GM18499 (cell line): ENCODE data around the gene TTC24.

Experiments used
- ATAC-seq: cut with Tn5 transposase; IDR thresholded peaks from one replicate; pipeline ENCODE4 v1.9.1; 2021; ENCODE audit warnings: moderate number of reproducible peaks; ENCODE audit not compliant: insufficient read depth, unreplicated experiment

Gene TTC24

GRCh38 chr1:156553860-156554485 is 25.6 kb upstream of the TTC24 start:
- ATAC-seq: no peak

- no peak for ATAC-seq
Observed at GRCh38 chr1:156554971-156555370, 24.6 kb upstream of the TTC24 start.

DNA sequence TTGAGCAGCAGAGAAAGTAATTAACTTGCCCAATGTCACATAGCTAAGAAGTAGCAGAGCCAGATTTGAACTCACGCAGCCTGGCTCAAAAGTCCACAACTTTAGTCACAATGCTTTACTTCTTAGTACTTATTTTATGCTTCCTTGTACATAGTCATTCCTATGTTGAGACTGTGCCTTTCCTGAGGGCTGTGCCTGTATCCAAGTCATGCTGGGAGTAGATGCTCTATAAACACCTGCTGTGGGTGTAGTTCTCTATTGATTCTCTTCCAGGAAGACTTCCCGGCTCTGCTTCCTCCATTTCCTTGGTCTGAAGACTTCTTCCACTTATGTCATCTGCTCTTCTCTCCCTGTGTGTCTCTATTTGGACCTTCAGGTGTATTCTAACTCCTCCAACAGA is 23.8 kb upstream of the TTC24 start:
- ATAC-seq: no peak

DNA sequence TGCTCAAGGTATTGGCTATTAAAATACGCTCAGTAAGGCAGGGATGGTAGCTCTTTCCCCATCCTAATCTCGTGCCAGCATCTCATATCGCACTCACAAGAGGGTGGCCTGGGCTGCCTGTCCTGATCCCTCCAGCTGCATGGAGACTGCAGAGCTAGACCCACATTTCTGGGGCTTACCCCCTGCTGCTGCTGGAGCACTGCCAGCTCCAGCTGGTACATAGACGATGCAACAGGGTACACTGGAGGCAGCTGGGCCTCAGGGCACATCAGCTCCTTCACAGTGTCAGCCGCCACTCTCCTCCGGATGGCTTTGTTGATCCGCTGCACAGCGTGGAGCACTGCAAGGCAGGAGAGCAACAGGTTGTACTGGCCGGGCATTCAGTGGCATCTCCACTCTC is 23.2 kb upstream of the TTC24 start:
- no peak for ATAC-seq

GRCh38 chr1:156559086-156559796 is 20.3 kb upstream of the TTC24 start:
- ATAC-seq: no peak

GRCh38 chr1:156559797-156560385 is 19.6 kb upstream of the TTC24 start:
- ATAC-seq: no peak

DNA sequence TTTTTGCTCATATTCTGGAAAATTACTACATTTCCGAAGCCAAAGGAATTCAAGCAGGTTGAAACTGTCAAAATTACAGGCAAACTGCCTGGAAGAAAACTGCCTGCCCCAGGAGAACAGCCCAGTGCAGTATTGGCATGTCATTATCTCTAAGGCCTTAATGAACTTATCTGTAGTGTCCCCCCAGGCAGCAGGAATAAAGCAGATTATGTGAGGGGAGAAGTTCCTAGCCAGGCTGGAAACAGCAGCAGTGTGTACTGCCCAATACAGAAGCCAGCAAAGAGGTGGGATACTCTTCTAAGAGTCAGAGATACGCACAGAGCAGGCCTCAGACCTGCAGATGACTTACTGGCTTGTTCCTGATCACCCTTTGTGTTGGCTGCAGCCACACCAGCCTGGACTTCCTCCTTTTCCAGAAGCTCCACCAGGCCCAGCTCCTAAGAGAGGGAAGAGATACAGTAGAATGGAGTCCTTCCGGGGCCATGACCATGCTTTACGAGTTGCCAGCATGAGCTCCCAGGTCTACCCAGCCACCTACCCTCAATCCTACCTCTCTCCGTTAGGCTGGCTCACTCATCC is 18.8 kb upstream of the TTC24 start:
- ATAC-seq: no peak

DNA sequence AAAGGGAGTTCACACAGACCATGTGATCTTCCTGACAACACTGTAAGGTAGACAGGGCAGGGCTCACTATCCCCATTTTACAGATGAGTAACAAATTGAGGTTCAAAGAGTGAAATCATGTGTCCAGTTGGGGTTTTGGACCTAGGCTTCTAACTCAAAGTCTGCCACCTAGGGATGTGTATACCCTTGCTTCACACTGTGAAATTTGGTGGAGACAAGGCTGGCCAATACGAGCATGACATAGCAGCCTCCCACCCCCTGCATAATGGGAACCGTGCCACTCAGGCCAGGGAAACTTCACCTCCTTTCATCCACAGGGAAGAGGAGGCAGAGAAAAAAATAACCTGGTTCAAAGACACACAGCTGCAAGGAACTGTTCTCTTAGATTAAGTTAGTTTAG is 14.0 kb upstream of the TTC24 start:
- ATAC-seq: no peak

GRCh38 chr1:156566436-156566835 is 13.1 kb upstream of the TTC24 start:
- ATAC-seq: no peak

GRCh38 chr1:156571261-156571852 is 8.2 kb upstream of the TTC24 start:
- no peak for ATAC-seq

DNA sequence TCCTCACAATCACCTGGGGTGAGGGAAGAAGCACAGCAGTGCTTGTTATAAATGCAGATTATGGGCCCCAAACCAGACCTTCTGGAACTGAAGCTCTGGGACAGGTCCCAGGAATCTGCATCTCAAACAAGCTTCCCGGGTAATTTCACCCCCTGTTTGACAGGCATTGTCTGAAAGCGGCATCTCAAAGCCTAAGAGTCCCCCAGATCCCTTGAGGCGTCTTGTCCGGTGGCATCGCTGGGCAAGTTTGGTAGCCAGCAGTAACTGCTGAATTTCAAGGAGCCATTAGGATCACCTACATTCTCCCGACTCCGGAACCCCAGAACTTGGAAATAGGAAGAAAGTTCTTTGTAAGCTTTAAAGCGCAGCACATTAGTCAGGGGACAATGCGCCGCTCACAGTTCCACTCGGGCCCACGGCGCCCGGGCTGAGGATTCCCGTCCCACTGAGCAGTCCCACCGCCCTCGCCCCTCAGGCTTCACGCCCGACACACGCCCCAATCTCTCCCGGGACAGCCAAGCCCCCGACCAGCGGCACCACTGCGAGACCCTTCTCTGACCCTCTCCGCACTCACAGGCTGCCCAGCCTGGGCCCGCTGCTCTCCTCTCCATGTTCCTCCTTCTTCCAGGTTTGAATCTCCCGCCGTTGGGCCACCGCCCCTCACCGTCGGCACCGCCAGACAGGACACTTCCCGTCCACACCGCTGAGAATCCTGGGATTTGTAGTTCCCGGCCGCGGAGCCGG is 7.4 kb upstream of the TTC24 start, which contains the start of gene IQGAP3:
TSS of gene IQGAP3 (minus strand) at position 647 of the 744 bp plus-strand sequence. CDS start at position 611, 36 bp downstream.
- no peak for ATAC-seq

- no peak for ATAC-seq
Observed at GRCh38 chr1:156572663-156573018, 6.9 kb upstream of the TTC24 start.

- no peak for ATAC-seq
Observed at GRCh38 chr1:156574039-156574633, 5.4 kb upstream of the TTC24 start.

DNA sequence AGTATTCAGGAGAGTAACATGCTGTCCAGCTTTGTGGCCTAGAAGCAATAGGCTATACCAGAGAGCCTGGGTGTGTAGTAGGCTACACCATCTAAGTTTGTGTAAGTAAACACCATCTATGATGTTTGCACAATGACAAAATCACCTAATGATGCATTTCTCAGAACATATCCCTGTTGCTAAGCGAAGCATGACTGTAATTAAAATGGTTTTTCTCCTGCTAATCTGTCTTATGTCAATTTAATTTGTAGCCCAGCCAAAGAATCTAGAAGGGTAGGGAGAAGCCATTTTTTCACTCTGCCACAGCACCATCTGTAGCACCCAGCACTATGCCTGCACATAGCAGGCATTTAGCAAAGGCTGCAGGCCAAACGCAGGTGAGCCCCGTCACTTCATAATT is 2.0 kb upstream of the TTC24 start:
- ATAC-seq: no peak

GRCh38 chr1:156578055-156578454 is 1.5 kb upstream of the TTC24 start:
- ATAC-seq: no peak

- ATAC-seq: no peak
Observed at GRCh38 chr1:156581661-156582387, 2.3 kb downstream of the TTC24 start.

DNA sequence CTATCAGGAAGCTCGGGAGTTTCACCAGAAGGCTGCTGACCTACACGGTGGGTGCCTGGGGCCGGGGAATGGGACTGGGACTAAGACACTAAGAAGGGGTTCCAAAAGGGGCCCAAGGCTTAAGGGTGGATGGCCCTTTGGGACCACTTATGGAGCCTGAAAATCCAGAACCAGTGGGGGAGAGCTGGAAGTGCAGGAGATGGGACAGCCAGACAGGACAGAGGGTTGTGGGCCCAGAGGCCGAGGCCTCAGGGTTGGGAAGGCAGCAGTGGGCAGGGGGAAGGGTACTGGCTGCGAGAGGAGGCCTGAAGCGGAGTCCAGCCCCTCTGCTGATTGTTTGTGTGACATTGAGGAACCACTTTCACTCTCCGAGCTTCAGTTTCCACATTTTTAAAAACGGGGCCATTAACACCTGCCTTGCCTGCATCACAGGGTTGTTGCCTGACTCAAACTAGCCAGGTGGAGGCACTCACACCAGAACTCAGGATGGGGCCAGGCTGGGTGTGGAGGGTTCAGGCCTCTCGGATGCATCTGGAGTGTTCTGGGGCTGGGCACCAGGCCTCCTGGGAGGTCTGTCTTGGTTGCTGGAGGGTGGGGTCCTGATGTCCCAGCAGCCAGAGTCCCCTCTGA is 3.0 kb downstream of the TTC24 start:
- ATAC-seq: no peak

DNA sequence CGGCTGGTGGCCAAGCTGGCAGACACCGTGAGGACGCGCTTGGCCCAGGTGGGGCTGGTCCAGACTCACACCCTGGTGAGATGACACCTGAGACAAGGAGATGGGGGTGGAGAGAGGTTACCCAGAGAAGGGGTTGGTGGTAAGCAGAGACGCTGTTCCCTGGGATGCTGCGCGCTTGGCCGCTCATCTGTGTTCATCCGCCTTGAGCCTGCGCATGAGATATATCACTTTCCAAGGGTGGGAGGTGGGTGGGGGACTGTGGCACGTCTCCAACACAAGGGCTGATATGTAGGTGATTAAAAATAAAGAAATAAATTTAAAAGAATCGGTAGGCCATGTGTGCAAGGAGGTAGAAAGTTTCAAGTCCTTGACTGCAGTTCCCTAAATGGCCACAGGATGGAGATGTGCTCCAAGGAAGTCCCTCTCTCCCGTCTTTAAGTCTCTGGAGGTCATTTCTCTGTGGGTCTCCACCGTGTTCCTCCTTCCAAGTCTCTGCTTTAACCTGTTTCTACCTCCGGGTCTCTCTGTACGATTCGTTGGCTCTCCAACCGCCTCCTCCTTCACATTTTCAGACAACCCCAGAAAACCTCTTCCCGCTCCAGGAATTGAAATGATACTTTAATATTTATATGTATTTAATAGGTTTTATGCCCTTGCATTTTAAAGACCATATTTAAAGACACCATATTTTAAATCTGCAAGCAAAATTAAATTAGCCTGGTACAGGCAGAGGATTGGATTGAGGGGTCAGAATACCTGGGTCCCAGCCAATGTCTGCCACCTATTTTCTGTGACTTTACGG is 4.5 kb downstream of the TTC24 start:
- no peak for ATAC-seq
